A673 (cell line): ENCODE data around the gene FCN3. TPM values are rescaled to one million over a fixed set of nuclear protein-coding genes. Genes with fewer than 3 reads are reported as not detected.

Source experiments
- BruUV-seq: library from RNA; stranded (reverse); fragments of 400-500 nt; replicated peaks from 2 replicates; lab custom pipeline; 2021; lab: Mats Ljungman, UMichigan
- CTCF ChIA-PET: fragments of 300-600 bp; sonication (Branson Sonifier 250); formaldehyde crosslinking; loops from one replicate; lab custom pipeline; 2022; ENCODE audit warnings: antibody characterized with exemption; lab: Charles Lee
- POLR2A ChIA-PET: fragments of 300-600 bp; sonication (Branson Sonifier 250); formaldehyde crosslinking; loops from one replicate; lab custom pipeline; 2022; ENCODE audit warnings: antibody characterized with exemption; ENCODE audit not compliant: low non-redundant PET; lab: Charles Lee
- DNase-seq: peaks from one replicate; pipeline ENCODE4 v3.0.0-alpha.2; 2015; ENCODE audit warnings: low spot score
- H3K27ac ChIP-seq: fragments of 200-600 bp; sonication (generic); 2 replicates; pipeline ENCODE4 v1.5.1; 2016; ENCODE audit warnings: mixed run types, low read depth, mild to moderate bottlenecking, mixed read lengths, antibody characterized with exemption, low read length; ENCODE audit not compliant: poor library complexity, severe bottlenecking
- H3K27me3 ChIP-seq: fragments of 200-600 bp; sonication (generic); replicated peaks from 2 replicates; pipeline ENCODE4 v1.6.1; 2017; ENCODE audit warnings: mixed run types, low read depth, mild to moderate bottlenecking, mixed read lengths, antibody characterized with exemption, low read length; ENCODE audit not compliant: insufficient read depth, poor library complexity
- H3K36me3 ChIP-seq: fragments of 200-600 bp; sonication (generic); 2 replicates; pipeline ENCODE4 v1.6.1; 2016; ENCODE audit warnings: mixed run types, mild to moderate bottlenecking, mixed read lengths, antibody characterized with exemption, low read length; ENCODE audit not compliant: insufficient read depth, poor library complexity, severe bottlenecking
- H3K4me1 ChIP-seq: fragments of 200-600 bp; sonication (generic); 2 replicates; pipeline ENCODE4 v1.6.1; 2017; ENCODE audit warnings: mixed run types, mild to moderate bottlenecking, mixed read lengths, antibody characterized with exemption, low read length; ENCODE audit not compliant: insufficient read depth, poor library complexity, severe bottlenecking
- H3K4me3 ChIP-seq: fragments of 200-600 bp; sonication (generic); 2 replicates; pipeline ENCODE4 v1.5.1; 2016; ENCODE audit warnings: low read depth, mixed run types, mild to moderate bottlenecking, mixed read lengths, low read length; ENCODE audit not compliant: poor library complexity, severe bottlenecking
- H3K9me3 ChIP-seq: fragments of 200-600 bp; sonication (generic); 2 replicates; pipeline ENCODE4 v1.6.1; 2016; ENCODE audit warnings: mixed run types, low read depth, mild to moderate bottlenecking, mixed read lengths, antibody characterized with exemption, low read length; ENCODE audit not compliant: poor library complexity, severe bottlenecking
- CTCF ChIP-seq: fragments of 300-800, 200-600 bp; sonication (generic); conservative IDR thresholded peaks from 2 replicates; pipeline ENCODE4 v1.5.1; 2017; ENCODE audit warnings: low read depth, mild to moderate bottlenecking, antibody characterized with exemption, low read length, moderate library complexity, mixed read lengths
- EZH2 ChIP-seq: fragments of 200-600 bp; sonication (generic); IDR thresholded peaks from 2 replicates; pipeline ENCODE4 v1.6.1; 2017; ENCODE audit warnings: borderline replicate concordance, low read depth, mild to moderate bottlenecking, mixed read lengths, antibody characterized with exemption, low read length; ENCODE audit not compliant: poor library complexity, severe bottlenecking
- intact Hi-C: fragments of 100-400 bp; cut with micrococcal nuclease; formaldehyde crosslinking; loops from one replicate; pipeline ENCODE4 v1.10.0; 2022; ENCODE audit not compliant: unreplicated experiment
- total RNA-seq: library from RNA; stranded (reverse); gene quantifications from 2 replicates; pipeline ENCODE4 v1.2.3, GENCODE V29; 2021

Gene FCN3
- total RNA-seq, 1 experiment from 2014 or later: not detected

- POLR2A ChIA-PET: no interaction called here
- TF ChIP-seq EZH2 (no peak), CTCF (no peak)
- no peaks in the 10 kb centered on the region for H3K9me3 ChIP-seq
- no peaks in the 10 kb centered on the region for H3K36me3 ChIP-seq
- no peaks in the 10 kb centered on the region for H3K27me3 ChIP-seq
- intact Hi-C loops: loop anchor here (5.0 kb wide), 1 partner anchor 268 kb away; no protein-coding TSS in a partner anchor
- no peak overlapping the region for H3K27ac ChIP-seq
- H3K4me3 ChIP-seq: no peak overlapping the region
- DNase-seq: no peak
- CTCF ChIA-PET: interaction anchor here (0.9 to 1.2 kb wide), 2 partner anchors 97 to 99 kb away, joined by 3 to 4 read pairs; no protein-coding TSS in a partner anchor
- BruUV-seq: no TSS peak
- H3K4me1 ChIP-seq: no peaks in the 10 kb centered on the region
Observed at GRCh38 chr1:27399251-27400025, 24.8 kb upstream of the FCN3 start.

GRCh38 chr1:27398405-27399149 is 24.0 kb upstream of the FCN3 start:
- ChIA-PET CTCF (interaction anchor here (0.6 to 1.2 kb wide), 4 partner anchors 96 to 268 kb away, joined by 3 to 5 read pairs (median 4); no protein-coding TSS in a partner anchor), POLR2A (no interaction called here)
- H3K9me3 ChIP-seq: no peaks in the 10 kb centered on the region
- intact Hi-C loops: no loop called here
- H3K4me1 ChIP-seq: no peaks in the 10 kb centered on the region
- no peak overlapping the region for H3K4me3 ChIP-seq
- H3K27ac ChIP-seq: no peak overlapping the region
- no peaks in the 10 kb centered on the region for H3K36me3 ChIP-seq
- BruUV-seq: no TSS peak
- TF ChIP-seq EZH2: no peak
- H3K27me3 ChIP-seq: no peaks in the 10 kb centered on the region
- DNase-seq: no peak

GRCh38 chr1:27397749-27398148 is 23.1 kb upstream of the FCN3 start:
- no peak for DNase-seq
- ChIA-PET POLR2A (interaction anchor here (0.6 kb wide), 1 partner anchor 60 kb away, joined by 3 read pairs; no protein-coding TSS in a partner anchor), CTCF (interaction anchor here (0.6 to 1.6 kb wide), 4 partner anchors 32 to 269 kb away, joined by 3 to 5 read pairs (median 4); no protein-coding TSS in a partner anchor)
- intact Hi-C loops: no loop called here
- TF ChIP-seq CTCF: no peak
- no peak for TF ChIP-seq EZH2
- H3K4me3 ChIP-seq: no peak overlapping the region
- BruUV-seq: no TSS peak
- no peaks in the 10 kb centered on the region for H3K36me3 ChIP-seq
- H3K27ac ChIP-seq: no peak overlapping the region
- H3K9me3 ChIP-seq: no peaks in the 10 kb centered on the region
- H3K27me3 ChIP-seq: no peaks in the 10 kb centered on the region
- H3K4me1 ChIP-seq: peaks cover 4% of the 10 kb centered on the region
